Common myeloid progenitor, CD34-positive (primary cell): ENCODE data around the gene SLC2A4RG.

Experiments used
- CTCF ChIA-PET: fragments of 350-600 bp; sonication (Branson Sonifier 250); formaldehyde crosslinking; loops from one replicate; lab custom pipeline; 2021; ENCODE audit warnings: antibody characterized with exemption; lab: Charles Lee
- POLR2A ChIA-PET: fragments of 350-600 bp; sonication (Branson Sonifier 250); formaldehyde crosslinking; loops from one replicate; lab custom pipeline; 2021; ENCODE audit warnings: antibody characterized with exemption; lab: Charles Lee
- DNase-seq, 3 donors: peaks; one replicate each; pipeline versions ENCODE4 v3.0.0 to v3.0.0-alpha.2; 2013
- H3K27ac ChIP-seq, 2 experiments: 1 replicate in 1 of 2; 2 replicates in 1 of 2; pipeline ENCODE4 v1.7.0; 2013; ENCODE audit warnings: inconsistent platforms in 2 of 2, low read length in 2 of 2, mild to moderate bottlenecking in 2 of 2, low read depth in 1 of 2, moderate library complexity in 1 of 2; ENCODE audit not compliant: severe bottlenecking in 2 of 2, insufficient read depth in 1 of 2, poor library complexity in 1 of 2
- H3K27me3 ChIP-seq, 5 experiments: replicated peaks in 2 of 5; 1 replicate in 3 of 5; 2 replicates in 2 of 5; pipeline versions ENCODE4 v1.6.1 to v1.7.0; 2013; ENCODE audit warnings: low read length in 4 of 5, mild to moderate bottlenecking in 2 of 5, moderate library complexity in 2 of 5, inconsistent platforms in 1 of 5; ENCODE audit not compliant: insufficient read depth in 5 of 5, control insufficient read depth in 4 of 5
- H3K36me3 ChIP-seq, 4 experiments: 1 replicate in 2 of 4; 2 replicates in 2 of 4; pipeline versions ENCODE4 v1.6.1 to v1.7.0; 2013; ENCODE audit warnings: low read length in 3 of 4, control low read depth in 1 of 4, mild to moderate bottlenecking in 1 of 4; ENCODE audit not compliant: control insufficient read depth in 4 of 4, insufficient read depth in 4 of 4
- H3K4me1 ChIP-seq, 4 experiments: 1 replicate in 3 of 4; 2 replicates in 1 of 4; pipeline versions ENCODE4 v1.6.1 to v1.7.1; 2013; ENCODE audit warnings: low read length in 3 of 4, mild to moderate bottlenecking in 3 of 4, control low read depth in 1 of 4, inconsistent platforms in 1 of 4, moderate library complexity in 1 of 4; ENCODE audit not compliant: control insufficient read depth in 4 of 4, insufficient read depth in 4 of 4; ENCODE audit errors: control extremely low read depth in 1 of 4
- H3K4me3 ChIP-seq, 7 experiments: 1 replicate in 4 of 7; 2 replicates in 3 of 7; pipeline versions ENCODE4 v1.5.1 to v1.7.0; 2013; ENCODE audit warnings: mild to moderate bottlenecking in 7 of 7, low read length in 6 of 7, moderate library complexity in 6 of 7, inconsistent platforms in 2 of 7, low read depth in 2 of 7, control low read depth in 1 of 7; ENCODE audit not compliant: insufficient read depth in 4 of 7, control insufficient read depth in 1 of 7; ENCODE audit errors: extremely low read depth in 1 of 7
- H3K9me3 ChIP-seq, 5 experiments: 1 replicate in 4 of 5; 2 replicates in 1 of 5; pipeline versions ENCODE4 v1.6.1 to v1.7.1; 2013; ENCODE audit warnings: low read length in 4 of 5, mild to moderate bottlenecking in 2 of 5, inconsistent platforms in 1 of 5, low read depth in 1 of 5, moderate library complexity in 1 of 5; ENCODE audit not compliant: control insufficient read depth in 4 of 5, insufficient read depth in 2 of 5; ENCODE audit errors: control extremely low read depth in 1 of 5
- WGBS: methylation state at CpG from one replicate; pipeline ENCODE4 v1.1.5; 2013; ENCODE audit not compliant: insufficient coverage; 5-methylcytosine and 5-hydroxymethylcytosine counted together

SLC2A4RG gene

GRCh38 chr20:63767456-63767855 is 27.9 kb downstream of the SLC2A4RG start:
- WGBS: 89% methylated on average over 16 of the region's 18 CpGs
- Histone ChIP-seq H3K4me3 (no peak overlapping the region), H3K4me1 (no peaks in the 10 kb centered on the region), H3K9me3 (no peaks in the 10 kb centered on the region), H3K27me3 (no peaks in the 10 kb centered on the region), H3K36me3 (peaks cover 2 to 27% (median 7%) of the 10 kb centered on the region in 4 experiments), H3K27ac (no peak overlapping the region)
- CTCF ChIA-PET: interaction anchor here (0.8 to 1.7 kb wide), 3 partner anchors 11 to 60 kb away, joined by 3 to 5 read pairs (median 4); partner anchors contain the start of genes ARFRP1 and ZGPAT
- DNase-seq: no peak
- POLR2A ChIA-PET: no interaction called here

DNA sequence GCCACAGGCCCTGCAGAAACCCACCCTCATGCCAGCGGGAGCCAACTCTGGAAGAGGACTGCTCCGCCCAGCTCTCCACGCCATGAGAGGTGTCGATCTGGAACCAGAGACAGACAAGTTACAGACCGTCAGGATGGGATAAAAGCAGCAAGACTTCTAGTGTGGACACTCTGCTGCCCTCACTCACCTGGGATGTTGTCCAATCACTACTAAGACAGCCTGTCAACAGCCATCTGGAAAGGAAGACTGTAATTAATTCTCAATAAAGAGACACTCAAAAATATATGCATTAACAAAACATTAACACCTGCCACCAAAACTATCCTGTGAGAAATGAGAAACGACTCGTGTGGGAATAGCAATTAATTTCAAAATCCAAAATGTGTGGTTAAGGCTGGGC is 28.3 kb downstream of the SLC2A4RG start:
- DNase-seq: no peak
- Histone ChIP-seq H3K9me3 (no peaks in the 10 kb centered on the region), H3K4me1 (no peaks in the 10 kb centered on the region), H3K27ac (no peak overlapping the region), H3K27me3 (no peaks in the 10 kb centered on the region), H3K4me3 (no peak overlapping the region), H3K36me3 (peaks cover 2 to 27% (median 7%) of the 10 kb centered on the region in 4 experiments)
- CTCF ChIA-PET: interaction anchor here (0.8 to 1.7 kb wide), 4 partner anchors 11 to 60 kb away, joined by 3 to 5 read pairs (median 4); partner anchors contain the start of genes ARFRP1 and ZGPAT
- POLR2A ChIA-PET: no interaction called here
- WGBS: 97% methylated on average over 5 of the region's 7 CpGs

DNA sequence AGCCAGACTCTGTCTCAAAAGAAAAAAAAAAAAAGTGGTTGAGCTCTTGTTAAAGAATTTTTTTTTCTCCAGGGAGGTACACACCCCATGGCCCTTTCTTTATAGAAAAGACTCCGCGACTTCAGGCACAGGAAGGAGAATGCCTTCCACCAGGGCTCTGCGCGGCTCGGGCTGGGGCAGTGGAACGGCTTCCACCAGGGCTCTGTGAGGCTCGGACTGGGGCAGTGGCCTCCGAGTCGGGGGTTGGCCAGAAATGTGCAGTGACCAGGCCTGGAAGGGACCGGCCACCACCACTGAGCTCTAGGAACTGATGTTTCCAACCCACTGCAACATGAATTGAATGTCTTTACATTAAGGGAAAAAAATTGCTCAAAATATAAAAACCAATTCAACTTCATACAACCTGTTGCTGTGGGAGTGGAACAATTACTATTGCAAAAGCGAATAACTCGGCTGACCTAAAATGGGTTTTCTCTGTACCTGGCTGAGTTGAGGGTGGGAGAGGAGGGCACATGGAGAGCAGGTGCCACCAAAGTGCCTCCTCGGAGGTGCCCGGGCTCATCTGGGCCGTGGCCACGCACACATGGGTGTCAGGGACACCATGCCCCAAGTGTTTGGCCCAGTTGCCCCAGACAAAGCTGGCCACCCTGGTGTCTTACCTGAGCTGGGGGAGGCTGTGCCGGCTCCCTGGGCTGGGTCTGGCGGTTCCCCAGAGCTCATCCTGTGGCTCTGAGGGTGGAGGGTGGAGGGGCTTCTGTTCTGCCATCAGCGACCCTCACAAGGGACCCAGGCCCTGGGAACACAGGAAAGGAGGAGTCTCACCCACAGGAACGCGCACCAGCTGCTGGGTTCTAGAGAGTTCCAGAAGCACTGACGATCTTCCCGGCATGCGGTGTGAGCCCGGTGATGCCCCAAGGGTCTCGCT is 29.3 kb downstream of the SLC2A4RG start:
- Histone ChIP-seq H3K4me1 (no peaks in the 10 kb centered on the region), H3K4me3 (no peak overlapping the region), H3K27me3 (no peaks in the 10 kb centered on the region), H3K36me3 (peaks cover 2 to 23% (median 7%) of the 10 kb centered on the region in 4 experiments), H3K27ac (no peak overlapping the region), H3K9me3 (no peaks in the 10 kb centered on the region)
- no peak for DNase-seq
- CTCF ChIA-PET: interaction anchor here (1.2 to 1.7 kb wide), 3 partner anchors 11 to 53 kb away, joined by 3 to 4 read pairs (median 3); no protein-coding TSS in a partner anchor
- POLR2A ChIA-PET: no interaction called here
- WGBS: 95% methylated on average over 19 of the region's 26 CpGs

DNA sequence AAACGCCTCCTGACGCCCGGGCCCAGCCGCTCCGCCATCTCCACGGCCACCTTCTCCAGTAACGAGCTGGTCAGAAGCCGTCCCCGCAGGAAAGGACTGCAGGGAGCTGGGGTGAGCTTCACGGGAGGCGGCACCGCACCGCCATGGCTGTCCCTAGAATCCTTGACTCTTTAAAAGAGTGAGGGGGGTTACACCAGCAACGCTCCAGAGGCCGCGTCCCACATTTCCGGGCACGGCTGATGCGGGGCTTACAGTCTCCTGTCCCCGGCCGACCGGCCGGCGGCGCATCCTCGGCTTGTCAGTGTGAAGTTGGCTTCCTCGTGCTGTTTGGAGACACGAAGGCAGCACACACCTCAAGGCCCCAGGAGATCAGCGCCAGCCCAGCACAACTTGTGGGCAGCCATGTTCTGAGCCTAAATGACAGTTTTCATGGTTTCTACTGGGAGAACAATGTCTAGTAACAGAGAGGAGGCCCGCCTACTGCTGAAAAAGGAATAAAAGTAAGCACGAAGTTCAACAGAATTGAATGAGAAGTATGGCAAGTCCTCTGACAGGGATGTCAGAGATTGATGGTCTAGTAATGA is 30.4 kb downstream of the SLC2A4RG start:
- Histone ChIP-seq H3K4me3 (no peak overlapping the region), H3K27me3 (no peaks in the 10 kb centered on the region), H3K9me3 (no peaks in the 10 kb centered on the region), H3K27ac (no peak overlapping the region), H3K36me3 (peaks cover 2 to 23% (median 6%) of the 10 kb centered on the region in 4 experiments), H3K4me1 (peaks cover 0 to 4% (median 0%) of the 10 kb centered on the region in 4 experiments)
- DNase-seq: no peak
- WGBS: 97% methylated on average over 30 of the region's 31 CpGs
- ChIA-PET POLR2A (no interaction called here), CTCF (interaction anchor here (1.3 kb wide), 1 partner anchor 16 kb away, joined by 3 read pairs; no protein-coding TSS in a partner anchor)

DNA sequence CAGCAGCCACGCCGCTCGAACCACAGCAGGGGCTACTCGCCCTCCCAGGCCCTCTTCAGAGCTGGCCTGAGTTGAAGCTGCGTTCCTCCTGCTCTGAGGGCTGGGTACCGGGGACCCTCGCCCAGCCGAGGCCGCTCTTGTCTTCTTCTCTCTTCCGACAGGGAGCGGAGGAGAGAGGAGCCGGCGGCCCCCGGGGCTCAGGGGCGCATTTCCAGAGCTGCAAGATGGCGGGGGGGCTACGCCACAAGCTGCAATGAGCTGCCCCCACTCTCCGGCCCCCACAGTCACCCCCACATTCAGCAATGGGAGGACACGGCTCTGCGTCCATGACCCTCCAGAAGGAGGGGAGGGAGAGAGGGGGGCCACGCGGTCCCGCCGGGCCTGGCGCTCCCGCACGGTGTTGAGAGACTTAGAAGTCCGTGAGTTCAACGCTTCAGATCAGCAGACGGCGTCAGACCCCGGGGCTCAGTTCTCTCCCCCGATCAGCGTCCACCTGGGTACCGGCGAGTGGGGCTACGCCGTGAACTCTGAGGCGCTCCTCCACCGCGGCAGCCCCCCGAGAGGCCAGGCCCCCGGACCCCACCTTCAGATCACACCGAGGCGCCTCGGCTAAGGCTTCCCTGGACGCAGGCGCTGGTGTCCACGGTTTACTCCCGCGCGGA is 31.6 kb downstream of the SLC2A4RG start:
- Histone ChIP-seq H3K4me1 (peaks cover 0 to 6% (median 3%) of the 10 kb centered on the region in 4 experiments), H3K9me3 (no peaks in the 10 kb centered on the region), H3K27ac (no peak overlapping the region), H3K36me3 (peaks cover 2 to 23% (median 4%) of the 10 kb centered on the region in 4 experiments), H3K4me3 (no peak overlapping the region), H3K27me3 (no peaks in the 10 kb centered on the region)
- ChIA-PET CTCF (no interaction called here), POLR2A (no interaction called here)
- no peak for DNase-seq
- 95% methylated on average over 50 of the region's 52 CpGs for WGBS

DNA sequence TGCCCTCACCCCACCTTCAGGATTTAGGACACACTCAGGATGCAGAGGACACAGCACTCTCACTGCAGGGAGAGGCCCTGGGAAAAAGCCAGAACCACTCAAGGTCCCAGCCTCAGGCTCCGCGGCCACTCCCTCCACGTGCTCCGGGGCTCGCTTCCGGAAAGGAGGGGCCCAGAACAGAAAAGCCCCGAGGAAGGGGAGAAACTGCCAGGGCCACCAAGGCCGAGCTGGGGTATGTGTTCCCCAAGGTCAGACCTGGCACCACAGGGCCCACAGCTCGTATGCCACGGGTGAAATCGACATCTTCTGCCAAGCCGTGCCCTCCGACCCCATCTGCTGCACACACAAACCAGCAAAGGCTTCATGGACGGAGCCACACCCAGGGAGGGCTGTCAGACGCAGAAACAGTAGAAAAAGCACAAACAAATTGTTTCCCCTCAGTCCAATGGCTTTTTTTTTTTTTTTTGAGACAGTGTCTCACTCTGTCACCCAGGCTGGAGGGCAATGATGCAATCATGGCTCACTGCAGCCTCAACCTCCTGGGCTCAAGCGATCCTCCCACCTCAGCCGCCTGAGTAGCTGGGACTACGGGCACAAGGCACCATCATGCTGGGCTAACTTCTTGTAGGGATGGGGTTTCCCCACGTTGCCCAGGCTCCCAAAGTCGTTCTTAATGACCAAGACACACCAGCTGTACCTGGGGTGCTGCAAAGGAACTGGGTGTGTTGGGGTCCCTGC is 33.4 kb downstream of the SLC2A4RG start:
- peaks cover 1 to 12% (median 4%) of the 10 kb centered on the region in 4 experiments for H3K36me3 ChIP-seq
- no peaks in the 10 kb centered on the region for H3K9me3 ChIP-seq
- WGBS: 89% methylated on average over 19 of the region's 20 CpGs
- ChIA-PET CTCF (interaction anchor here (1.2 kb wide), 1 partner anchor 91 kb away, joined by 3 read pairs; no protein-coding TSS in a partner anchor), POLR2A (interaction anchor here (0.7 to 1.1 kb wide), 2 partner anchors 91 to 196 kb away, joined by 3 read pairs; no protein-coding TSS in a partner anchor)
- peaks cover 0 to 6% (median 3%) of the 10 kb centered on the region in 4 experiments for H3K4me1 ChIP-seq
- no peak overlapping the region for H3K27ac ChIP-seq
- DNase-seq: no peak
- H3K27me3 ChIP-seq: no peaks in the 10 kb centered on the region
- H3K4me3 ChIP-seq: no peak overlapping the region
